Upper lobe of left lung (tissue), 6 donors: Measurements from ENCODE around the gene C11orf65. TPM values are rescaled to one million over a fixed set of nuclear protein-coding genes. Genes with fewer than 3 reads are reported as not detected.

ENCODE experiments used
- ATAC-seq, 2 donors: fragments of 200-7000 bp; cut with Tn5 transposase; one replicate each; pipeline ENCODE4 v1.9.1; 2022; ENCODE audit warnings: mild to moderate bottlenecking in 2 of 2, moderate library complexity in 2 of 2; ENCODE audit not compliant: low FRiP score in 2 of 2
- DNase-seq, 2 donors: peaks; one replicate each; pipeline ENCODE4 v3.0.0-alpha.2; 2019 to 2020
- H3K27ac ChIP-seq, 4 donors: fragments of 200-600 bp; sonication (generic); one replicate each; pipeline ENCODE4 v1.5.1; 2016 to 2019
- H3K27me3 ChIP-seq, 4 donors: fragments of 200-600 bp; sonication (generic); one replicate each; pipeline ENCODE4 v1.5.1; 2017 to 2019
- H3K36me3 ChIP-seq, 4 donors: fragments of 200-600 bp; sonication (generic); one replicate each; pipeline ENCODE4 v1.5.1; 2016 to 2019
- H3K4me1 ChIP-seq, 4 donors: fragments of 200-600 bp; sonication (generic); one replicate each; pipeline ENCODE4 v1.5.1; 2018 to 2019
- H3K4me3 ChIP-seq, 4 donors: fragments of 200-600 bp; sonication (generic); one replicate each; pipeline ENCODE4 v1.5.1; 2017 to 2019; ENCODE audit warnings: mild to moderate bottlenecking in 2 of 4, moderate library complexity in 1 of 4
- H3K9me3 ChIP-seq, 4 donors: fragments of 200-600 bp; sonication (generic); one replicate each; pipeline ENCODE4 v1.5.1; 2018 to 2019
- EP300 ChIP-seq, 4 donors: sonication (generic); formaldehyde crosslinking; IDR thresholded peaks; one replicate each; pipeline ENCODE4 v1.5.1; 2017; ENCODE audit warnings: antibody characterized with exemption in 4 of 4, control low read depth in 2 of 4
- POLR2A ChIP-seq, 4 donors: fragments of 450-650 bp; IDR thresholded peaks; one replicate each; pipeline ENCODE4 v1.5.1; 2016 to 2017; ENCODE audit warnings: antibody characterized with exemption in 4 of 4, mild to moderate bottlenecking in 2 of 4
- POLR2AphosphoS5 ChIP-seq, 2 donors: sonication (generic); formaldehyde crosslinking; IDR thresholded peaks; one replicate each; pipeline ENCODE4 v1.5.1; 2017; ENCODE audit warnings: antibody characterized with exemption in 2 of 2
- WGBS, 2 donors: methylation state at CpG; one replicate each; pipeline ENCODE4 v1.1.5; 2017 to 2018; 5-methylcytosine and 5-hydroxymethylcytosine counted together
- total RNA-seq, 6 donors: library from RNA; depleted of rRNA in 4 of 6; stranded (reverse); fragments of >200 nt in 4 of 6; gene quantifications; one replicate each; pipeline versions ENCODE4 v1.1.0 to v1.2.1, GENCODE V29; 2016 to 2021
- TF ChIP-seq, protein P1 (sequence below), 6 experiments: fragments of 450-650 bp in 4 of 6; fragments of 200-600 bp in 2 of 6; sonication (generic) in 2 of 6; IDR thresholded peaks; one replicate each; pipeline ENCODE4 v1.5.1; 2016 to 2019; ENCODE audit warnings: antibody characterized with exemption in 6 of 6
- donor health status: DM: no; HTN: no; CAD: no; lungs with moderate emphysema.
- donor health status: DM: no; HTN: yes; CAD: no; lungs with severe emphysema.

The C11orf65 gene
- total RNA-seq, 6 donors from 2014 or later: 0.17 to 2.3 (median 1.1) TPM; not detected in 1

DNA sequence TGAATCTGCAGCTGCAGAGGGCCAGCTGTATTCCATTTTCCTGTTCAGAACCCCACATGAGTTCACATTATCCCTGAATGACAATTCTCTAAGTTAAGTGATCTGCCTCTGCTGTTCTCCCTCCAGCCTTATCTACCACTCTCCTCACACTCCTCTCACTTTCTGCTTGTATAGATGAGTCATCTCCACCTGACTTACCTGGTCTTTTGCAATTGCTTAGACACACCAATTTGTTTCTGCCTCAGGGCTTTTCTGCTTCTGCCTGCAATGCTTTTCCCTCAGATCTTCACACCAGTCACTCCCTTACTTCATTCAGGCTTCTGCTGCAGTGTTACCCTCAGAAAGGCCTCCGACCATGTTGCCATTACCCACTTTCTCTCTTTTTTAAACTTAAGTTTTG is 126.4 kb downstream of the C11orf65 start:
- ATAC-seq: no peak

DNA sequence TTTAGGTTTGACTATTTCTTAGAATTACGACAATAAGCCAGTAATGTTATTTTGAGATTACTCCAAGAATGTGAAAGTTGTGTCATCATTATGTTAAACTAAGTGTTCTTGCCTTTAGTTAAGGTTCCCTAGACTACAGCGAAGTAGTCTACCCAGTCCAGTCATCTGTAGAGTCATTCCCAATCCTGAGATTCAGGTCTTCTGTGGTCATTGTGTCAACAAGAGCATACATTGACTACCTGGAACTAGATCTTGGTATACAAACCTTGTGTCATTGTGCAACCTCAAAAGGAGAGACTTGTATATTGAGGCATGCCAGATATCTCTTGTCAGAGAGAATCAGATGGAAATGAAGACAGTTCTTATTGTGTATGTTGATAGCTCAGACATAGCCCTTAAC is 128.6 kb downstream of the C11orf65 start:
- Histone ChIP-seq H3K36me3 (peaks cover 6 to 35% (median 16%) of the 10 kb centered on the region in 4 donors), H3K27me3 (no peaks in the 10 kb centered on the region), H3K9me3 (no peaks in the 10 kb centered on the region), H3K27ac (no peak overlapping the region), H3K4me1 (no peaks in the 10 kb centered on the region), H3K4me3 (no peak overlapping the region)
- DNase-seq (no peak), ATAC-seq (no peak)
- WGBS, 2 donors: 89 to 94% methylated on average over 2 of the region's 2 CpGs
- TF ChIP-seq, protein P1, sequence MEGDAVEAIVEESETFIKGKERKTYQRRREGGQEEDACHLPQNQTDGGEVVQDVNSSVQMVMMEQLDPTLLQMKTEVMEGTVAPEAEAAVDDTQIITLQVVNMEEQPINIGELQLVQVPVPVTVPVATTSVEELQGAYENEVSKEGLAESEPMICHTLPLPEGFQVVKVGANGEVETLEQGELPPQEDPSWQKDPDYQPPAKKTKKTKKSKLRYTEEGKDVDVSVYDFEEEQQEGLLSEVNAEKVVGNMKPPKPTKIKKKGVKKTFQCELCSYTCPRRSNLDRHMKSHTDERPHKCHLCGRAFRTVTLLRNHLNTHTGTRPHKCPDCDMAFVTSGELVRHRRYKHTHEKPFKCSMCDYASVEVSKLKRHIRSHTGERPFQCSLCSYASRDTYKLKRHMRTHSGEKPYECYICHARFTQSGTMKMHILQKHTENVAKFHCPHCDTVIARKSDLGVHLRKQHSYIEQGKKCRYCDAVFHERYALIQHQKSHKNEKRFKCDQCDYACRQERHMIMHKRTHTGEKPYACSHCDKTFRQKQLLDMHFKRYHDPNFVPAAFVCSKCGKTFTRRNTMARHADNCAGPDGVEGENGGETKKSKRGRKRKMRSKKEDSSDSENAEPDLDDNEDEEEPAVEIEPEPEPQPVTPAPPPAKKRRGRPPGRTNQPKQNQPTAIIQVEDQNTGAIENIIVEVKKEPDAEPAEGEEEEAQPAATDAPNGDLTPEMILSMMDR (IDR thresholded peaks at IDR 0.05): no peak
- TF ChIP-seq POLR2AphosphoS5 (IDR thresholded peaks at IDR 0.05) (no peak), POLR2A (IDR thresholded peaks at IDR 0.05) (no peak), EP300 (IDR thresholded peaks at IDR 0.05) (no peak)

More for the DNA sequence above, 126.4 kb downstream of the C11orf65 start:
- TF ChIP-seq POLR2AphosphoS5 (IDR thresholded peaks at IDR 0.05): no peak
- TF ChIP-seq EP300 (IDR thresholded peaks at IDR 0.05): no peak
- TF ChIP-seq, protein P1 (IDR thresholded peaks at IDR 0.05): no peak
- no peak for TF ChIP-seq POLR2A (IDR thresholded peaks at IDR 0.05)
- Histone ChIP-seq H3K4me3 (no peak overlapping the region), H3K27ac (no peak overlapping the region), H3K9me3 (no peaks in the 10 kb centered on the region), H3K4me1 (no peaks in the 10 kb centered on the region), H3K27me3 (no peaks in the 10 kb centered on the region), H3K36me3 (peaks cover 2 to 24% (median 8%) of the 10 kb centered on the region in 4 donors)
- no peak for DNase-seq
- 97 to 100% methylated on average over 1 of the region's 1 CpG for WGBS, 2 donors

DNA sequence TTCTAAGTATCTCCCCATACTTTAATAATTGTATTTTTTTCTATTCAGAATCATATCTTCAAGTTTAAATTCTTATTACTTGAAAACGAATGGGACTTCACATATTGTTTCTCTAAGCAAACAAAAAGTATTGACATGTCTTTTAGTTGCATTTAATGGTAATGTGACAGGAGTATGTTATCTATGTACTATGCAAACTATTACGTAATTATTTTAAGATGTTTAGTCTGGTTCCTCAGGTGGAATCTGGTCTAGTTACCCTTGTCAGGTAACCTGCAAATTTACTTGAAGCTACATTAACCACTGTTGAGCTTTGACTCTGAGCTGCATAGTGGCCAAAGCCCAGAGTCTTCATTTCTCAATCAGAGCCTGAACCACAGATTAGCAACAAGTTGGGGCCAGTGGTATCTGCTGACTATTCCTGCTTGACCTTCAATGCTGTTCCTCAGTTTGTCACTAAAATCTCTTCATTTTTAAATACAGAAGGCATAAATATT is 133.9 kb downstream of the C11orf65 start:
- TF ChIP-seq, protein P1 (IDR thresholded peaks at IDR 0.05): no peak
- TF ChIP-seq EP300 (IDR thresholded peaks at IDR 0.05) (no peak), POLR2AphosphoS5 (IDR thresholded peaks at IDR 0.05) (no peak), POLR2A (IDR thresholded peaks at IDR 0.05) (no peak)
- Histone ChIP-seq H3K4me1 (no peaks in the 10 kb centered on the region), H3K36me3 (peaks cover 17 to 81% (median 51%) of the 10 kb centered on the region in 4 donors), H3K27ac (no peak overlapping the region), H3K4me3 (no peak overlapping the region), H3K27me3 (no peaks in the 10 kb centered on the region), H3K9me3 (no peaks in the 10 kb centered on the region)
- WGBS, 2 donors: 87 to 90% methylated on average over 2 of the region's 2 CpGs
- DNase-seq (no peak), ATAC-seq (no peak)

Other genes starting within 250 kb of the C11orf65 start
- gene NPAT, start 244.9 kb downstream of the C11orf65 start, total RNA-seq: 10 to 100 TPM in 4 of 6 donors, 1 to 10 TPM in 2; 9.5 to 21.3 (median 12.8) TPM
- 100 to 1,000 TPM in 2 of 6 donors, 10 to 100 TPM in 4; 37.9 to 248 (median 62.6) TPM for gene ATM, start 244.5 kb downstream of the C11orf65 start, total RNA-seq
- gene POGLUT3, start 30.9 kb upstream of the C11orf65 start, total RNA-seq: 10 to 100 TPM in 4 of 6 donors, 1 to 10 TPM in 2; 4.9 to 24.5 (median 15.8) TPM
- gene EXPH5, start 126.2 kb upstream of the C11orf65 start, total RNA-seq: 10 to 100 TPM; 12.8 to 47.0 (median 28.3) TPM
- 10 to 100 TPM in 5 of 6 donors, 1 to 10 TPM in 1; 9.0 to 25.2 (median 17.4) TPM for gene DDX10, start 197.5 kb upstream of the C11orf65 start, total RNA-seq